Endodermal cell (in vitro differentiated cells): ENCODE results near the gene TTC7B. TPM values are rescaled to one million over a fixed set of nuclear protein-coding genes. Genes with fewer than 3 reads are reported as not detected.

Experiments
- DNase-seq: peaks from one replicate; pipeline ENCODE4 v3.0.0-alpha.2; 2017
- H3K27ac ChIP-seq: 2 replicates; pipeline ENCODE4 v1.5.1; 2013; ENCODE audit warnings: mild to moderate bottlenecking, low read depth, low read length, moderate library complexity
- H3K27me3 ChIP-seq: 2 replicates; pipeline ENCODE4 v1.6.1; 2013; ENCODE audit warnings: mild to moderate bottlenecking, low read length, moderate library complexity; ENCODE audit not compliant: insufficient read depth, control insufficient read depth, poor library complexity, severe bottlenecking
- H3K36me3 ChIP-seq: 2 replicates; pipeline ENCODE4 v1.7.0; 2013; ENCODE audit warnings: mild to moderate bottlenecking, low read length, moderate library complexity; ENCODE audit not compliant: control insufficient read depth, insufficient read depth
- H3K4me1 ChIP-seq: one replicate; pipeline ENCODE4 v1.7.0; 2013; ENCODE audit warnings: low read length; ENCODE audit not compliant: control insufficient read depth, insufficient read depth
- H3K4me3 ChIP-seq: 2 replicates; pipeline ENCODE4 v1.5.1; 2013; ENCODE audit warnings: mild to moderate bottlenecking, low read length, moderate library complexity
- H3K9ac ChIP-seq: 2 replicates; pipeline ENCODE4 v1.6.1; 2013; ENCODE audit warnings: mild to moderate bottlenecking, low read length, moderate library complexity; ENCODE audit not compliant: poor library complexity, severe bottlenecking; ENCODE audit errors: extremely low read depth
- H3K9me3 ChIP-seq: 2 replicates; pipeline ENCODE4 v1.6.1; 2013; ENCODE audit warnings: mild to moderate bottlenecking, low read length, moderate library complexity; ENCODE audit not compliant: control insufficient read depth
- H3K27ac Mint-ChIP-seq: 2 replicates; pipeline ENCODE4 v1.8.0; 2020; ENCODE audit warnings: mixed read lengths
- H3K27me3 Mint-ChIP-seq: 2 replicates; pipeline ENCODE4 v1.8.0; 2021; ENCODE audit warnings: mild to moderate bottlenecking, mixed read lengths; ENCODE audit not compliant: insufficient read depth
- H3K36me3 Mint-ChIP-seq: 2 replicates; pipeline ENCODE4 v1.8.0; 2020; ENCODE audit warnings: low read depth, mixed read lengths
- H3K4me1 Mint-ChIP-seq: 2 replicates; pipeline ENCODE4 v1.8.0; 2020; ENCODE audit warnings: mixed read lengths
- H3K4me3 Mint-ChIP-seq: 2 replicates; pipeline ENCODE4 v1.8.0; 2020; ENCODE audit warnings: mild to moderate bottlenecking, moderate library complexity, mixed read lengths
- H3K9me3 Mint-ChIP-seq: 2 replicates; pipeline ENCODE4 v1.8.0; 2020; ENCODE audit warnings: mild to moderate bottlenecking, mixed read lengths
- CTCF ChIP-seq: fragments of 200-600 bp; sonication (generic); conservative IDR thresholded peaks from 2 replicates; pipeline ENCODE4 v1.5.0; 2021; ENCODE audit warnings: antibody characterized with exemption, mild to moderate bottlenecking
- WGBS, 2 experiments: methylation state at CpG; one replicate each; pipeline versions ENCODE4 v1.1.5 to v1.1.7; 2013; ENCODE audit warnings: missing lambda C conversion rate in 2 of 2, mixed read lengths in 1 of 2; ENCODE audit not compliant: insufficient coverage in 1 of 2, insufficient read length in 1 of 2; 5-methylcytosine and 5-hydroxymethylcytosine counted together
- total RNA-seq, 2 donors: library from RNA; stranded (reverse); fragmentation: NEBNext Ultra II Directional in 1 of 2; extraction: Animal tissue kit (Norgen Biotek cat#: 25700) in 1 of 2; gene quantifications; 2 replicates in 1 of 2; 3 replicates in 1 of 2; pipeline ENCODE4 v1.2.1, GENCODE V29; 2021

The TTC7B gene
- total RNA-seq, 2 donors from 2014 or later: 51.3 to 62.6 TPM

- Histone ChIP-seq H3K36me3 (peaks cover 5% of the 10 kb centered on the region), H3K4me3 (no peak overlapping the region), H3K9ac (no peak overlapping the region), H3K27me3 (no peaks in the 10 kb centered on the region), H3K9me3 (no peaks in the 10 kb centered on the region), H3K27ac (peak overlapping the region; percentile 17), H3K4me1 (no peaks in the 10 kb centered on the region)
- WGBS, 2 experiments: 94 to 95% methylated on average over 16 to 20 of the region's 20 CpGs
- no peak overlapping the region for H3K4me3 Mint-ChIP-seq
- H3K27me3 Mint-ChIP-seq: no peaks in the 10 kb centered on the region
- DNase-seq: no peak
- no peak overlapping the region for H3K27ac Mint-ChIP-seq
- no peaks in the 10 kb centered on the region for H3K36me3 Mint-ChIP-seq
- H3K9me3 Mint-ChIP-seq: no peaks in the 10 kb centered on the region
- no peak for TF ChIP-seq CTCF
- H3K4me1 Mint-ChIP-seq: peaks cover 3% of the 10 kb centered on the region
Observed at GRCh38 chr14:90580377-90581335, 235.6 kb downstream of the TTC7B start.

GRCh38 chr14:90579816-90580215 lies 236.4 kb downstream of the TTC7B start:
- no peak overlapping the region for H3K9ac ChIP-seq
- H3K27me3 Mint-ChIP-seq: no peaks in the 10 kb centered on the region
- peaks cover 7% of the 10 kb centered on the region for H3K4me1 Mint-ChIP-seq
- no peak for DNase-seq
- H3K27ac ChIP-seq: no peak overlapping the region
- H3K4me3 ChIP-seq: no peak overlapping the region
- H3K27ac Mint-ChIP-seq: no peak overlapping the region
- H3K4me3 Mint-ChIP-seq: no peak overlapping the region
- no peaks in the 10 kb centered on the region for H3K36me3 Mint-ChIP-seq
- H3K9me3 ChIP-seq: no peaks in the 10 kb centered on the region
- no peaks in the 10 kb centered on the region for H3K27me3 ChIP-seq
- no peaks in the 10 kb centered on the region for H3K9me3 Mint-ChIP-seq
- WGBS, 2 experiments: 94 to 98% methylated on average over 7 to 9 of the region's 9 CpGs
- TF ChIP-seq CTCF: no peak
- H3K36me3 ChIP-seq: peaks cover 5% of the 10 kb centered on the region
- no peaks in the 10 kb centered on the region for H3K4me1 ChIP-seq

- Histone ChIP-seq H3K9me3 (no peaks in the 10 kb centered on the region), H3K36me3 (peaks cover 5% of the 10 kb centered on the region), H3K4me3 (no peak overlapping the region), H3K9ac (no peak overlapping the region), H3K27ac (no peak overlapping the region), H3K4me1 (peaks cover 3% of the 10 kb centered on the region), H3K27me3 (no peaks in the 10 kb centered on the region)
- TF ChIP-seq CTCF: no peak
- 95 to 100% methylated on average over 1 to 7 of the region's 8 CpGs for WGBS, 2 experiments
- H3K27me3 Mint-ChIP-seq: no peaks in the 10 kb centered on the region
- H3K4me3 Mint-ChIP-seq: no peak overlapping the region
- DNase-seq: no peak
- no peaks in the 10 kb centered on the region for H3K36me3 Mint-ChIP-seq
- H3K9me3 Mint-ChIP-seq: no peaks in the 10 kb centered on the region
- no peak overlapping the region for H3K27ac Mint-ChIP-seq
- peaks cover 14% of the 10 kb centered on the region for H3K4me1 Mint-ChIP-seq
Observed at GRCh38 chr14:90579088-90579487, 237.1 kb downstream of the TTC7B start.
